ENCODE results near the gene HOXA13.

DNA sequence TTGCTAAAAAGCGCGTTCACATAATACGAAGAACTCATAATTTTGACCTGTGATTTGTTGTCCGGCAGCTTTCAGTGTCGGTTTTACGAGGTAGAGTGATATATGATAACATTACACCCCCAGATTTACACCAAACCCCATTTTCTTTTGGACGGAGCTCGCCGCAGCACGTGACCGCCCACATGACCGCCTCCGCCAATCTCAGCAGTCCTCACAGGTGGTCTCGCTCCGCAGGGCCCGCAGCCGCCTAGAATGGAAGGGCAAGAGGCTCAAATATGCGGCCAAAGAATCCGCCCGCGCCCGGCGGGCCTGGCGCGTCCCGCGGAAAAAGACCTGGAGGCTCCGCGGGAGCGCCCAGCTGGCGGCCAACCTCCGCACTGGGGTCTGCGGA, 43.4 kb downstream of the HOXA13 start, which contains the start of gene HOXA7:
- TF ChIP-seq, protein P1, sequence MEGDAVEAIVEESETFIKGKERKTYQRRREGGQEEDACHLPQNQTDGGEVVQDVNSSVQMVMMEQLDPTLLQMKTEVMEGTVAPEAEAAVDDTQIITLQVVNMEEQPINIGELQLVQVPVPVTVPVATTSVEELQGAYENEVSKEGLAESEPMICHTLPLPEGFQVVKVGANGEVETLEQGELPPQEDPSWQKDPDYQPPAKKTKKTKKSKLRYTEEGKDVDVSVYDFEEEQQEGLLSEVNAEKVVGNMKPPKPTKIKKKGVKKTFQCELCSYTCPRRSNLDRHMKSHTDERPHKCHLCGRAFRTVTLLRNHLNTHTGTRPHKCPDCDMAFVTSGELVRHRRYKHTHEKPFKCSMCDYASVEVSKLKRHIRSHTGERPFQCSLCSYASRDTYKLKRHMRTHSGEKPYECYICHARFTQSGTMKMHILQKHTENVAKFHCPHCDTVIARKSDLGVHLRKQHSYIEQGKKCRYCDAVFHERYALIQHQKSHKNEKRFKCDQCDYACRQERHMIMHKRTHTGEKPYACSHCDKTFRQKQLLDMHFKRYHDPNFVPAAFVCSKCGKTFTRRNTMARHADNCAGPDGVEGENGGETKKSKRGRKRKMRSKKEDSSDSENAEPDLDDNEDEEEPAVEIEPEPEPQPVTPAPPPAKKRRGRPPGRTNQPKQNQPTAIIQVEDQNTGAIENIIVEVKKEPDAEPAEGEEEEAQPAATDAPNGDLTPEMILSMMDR (IDR thresholded peaks at IDR 0.05): no peak
- TF ChIP-seq POLR2A (IDR thresholded peaks at IDR 0.05): peak in 1 of 2 donors; percentile 39

Data from Peyer's patch (tissue), 4 donors.